ENCODE results near the gene TRMU. TPM values are rescaled to one million over a fixed set of nuclear protein-coding genes. Genes with fewer than 3 reads are reported as not detected.

TRMU gene
- total and polyA plus RNA-seq, 2 of the 8 experiments (the other 6 are each of a cell fraction or from before 2014, with no cell fraction given), result 43.4 to 70.6 TPM

- TF ChIP-seq ATF3 (IDR thresholded peaks at IDR 0.05; ENCODE audit: insufficient read depth, low read depth, low read length), result no peak
These were observed 30.8 kb downstream of the TRMU start (continued) for GRCh38 chr22:46366327-46366731.
